HCT116 (cell line): ENCODE results near the gene DOCK10.

ENCODE experiments used
- ATF3 ChIP-seq: IDR thresholded peaks from 2 replicates; pipeline ENCODE4 v1.6.1; 2012
- CTCF ChIP-seq, 3 experiments: fragments of 200-600 bp in 1 of 3; sonication (generic) in 1 of 3; IDR thresholded peaks in 2 of 3; conservative IDR thresholded peaks in 1 of 3; 2 replicates each; pipeline ENCODE4 v1.5.1; 2012 to 2017; ENCODE audit warnings: low read depth in 2 of 3, low read length in 2 of 3, antibody characterized with exemption in 1 of 3, borderline replicate concordance in 1 of 3, control low read depth in 1 of 3, mild to moderate bottlenecking in 1 of 3, mixed read lengths in 1 of 3, mixed run types in 1 of 3, moderate library complexity in 1 of 3; ENCODE audit not compliant: insufficient read depth in 1 of 3
- EZH2 ChIP-seq: fragments of 200-600 bp; sonication (generic); IDR thresholded peaks from 2 replicates; pipeline ENCODE4 v1.6.1; 2017; ENCODE audit warnings: antibody characterized with exemption, mixed run types
- JUND ChIP-seq: IDR thresholded peaks from 2 replicates; pipeline ENCODE4 v1.6.1; 2012
- MAX ChIP-seq: IDR thresholded peaks from 2 replicates; pipeline ENCODE4 v1.6.1; 2012
- POLR2A ChIP-seq: IDR thresholded peaks from 2 replicates; pipeline ENCODE4 v1.7.0; 2011; ENCODE audit warnings: borderline replicate concordance; ENCODE audit not compliant: insufficient read depth, insufficient read length; ENCODE audit errors: extremely low read depth
- POLR2AphosphoS5 ChIP-seq: IDR thresholded peaks from 2 replicates; pipeline ENCODE4 v1.6.1; 2011; ENCODE audit warnings: mild to moderate bottlenecking, low read depth, low read length, moderate library complexity
- REST ChIP-seq: IDR thresholded peaks from 2 replicates; pipeline ENCODE4 v1.6.1; 2012; ENCODE audit warnings: low read depth
- SIN3A ChIP-seq: IDR thresholded peaks from 2 replicates; pipeline ENCODE4 v1.6.1; 2012; ENCODE audit warnings: low read depth
- SP1 ChIP-seq: IDR thresholded peaks from 2 replicates; pipeline ENCODE4 v1.6.1; 2012; ENCODE audit warnings: low read depth
- SRF ChIP-seq: IDR thresholded peaks from 2 replicates; pipeline ENCODE4 v1.6.1; 2012; ENCODE audit warnings: low read depth
- ZBTB33 ChIP-seq: IDR thresholded peaks from 2 replicates; pipeline ENCODE4 v1.6.1; 2011; ENCODE audit warnings: mild to moderate bottlenecking, low read length, moderate library complexity; ENCODE audit not compliant: insufficient replicate concordance; ENCODE audit errors: extremely low read depth

GRCh38 chr2:225083276-225083675 lies 41.0 kb upstream of the DOCK10 start:
- no peak for TF ChIP-seq SRF
- no peak for TF ChIP-seq EZH2
- no peak for TF ChIP-seq POLR2A
- no peak for TF ChIP-seq CTCF (IDR thresholded peaks at IDR 0.05 in 2 of 3, conservative IDR thresholded peaks at IDR 0.05 in 1 of 3; ENCODE audit: borderline replicate concordance in 1 of 3, insufficient read depth in 1 of 3, low read depth in 2 of 3, low read length in 2 of 3)
- TF ChIP-seq JUND = no peak
- no peak for TF ChIP-seq ZBTB33
- no peak for TF ChIP-seq MAX
- TF ChIP-seq SIN3A = no peak
- TF ChIP-seq SP1 = no peak
- TF ChIP-seq ATF3 = no peak
- TF ChIP-seq POLR2AphosphoS5 = no peak
- TF ChIP-seq REST = no peak
